Hypothalamus (tissue), 51 donors: ENCODE data around the gene PRR32.
"Not testable (repeated sequence)": the region's sequence is repeated elsewhere in the genome, so short reads cannot be mapped to it uniquely, and the experiment has no call there.

Experiments
- DNase-seq, 51 donors: peaks; one replicate each; lab custom pipeline; 2025; lab: John Stamatoyannopoulos, UW

PRR32 gene

GRCh38 chrX:126819429-126819828 is at the start of gene PRR32:
PRR32 (plus strand) TSS chrX:126819729; CDS start chrX:126819844, 115 bp downstream.
- no peak for DNase-seq

DNA sequence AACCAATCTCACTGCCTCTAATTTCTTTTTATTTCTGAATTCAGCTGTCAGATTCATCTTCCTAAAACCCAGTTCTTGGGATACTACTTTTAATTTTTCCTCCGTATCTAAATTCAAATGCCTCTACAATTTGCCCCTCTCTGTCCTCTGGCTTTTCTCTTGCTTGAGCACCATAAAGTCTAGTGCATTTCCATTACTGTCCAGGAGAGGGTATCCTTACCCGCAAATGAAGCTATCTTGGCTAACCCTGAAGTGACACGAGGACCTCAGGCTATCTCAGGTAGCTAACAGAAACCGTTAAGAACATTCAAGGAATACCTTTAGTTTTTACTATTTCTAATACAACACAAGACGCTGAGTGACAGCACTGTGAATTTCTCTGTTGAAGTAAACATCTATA is 49.4 kb upstream of the PRR32 start:
- DNase-seq: peak in 2 of 51 donors; percentile 0 to 1

- DNase-seq: no peak
Observed at GRCh38 chrX:126785539-126785938, 34.0 kb upstream of the PRR32 start.

GRCh38 chrX:126799059-126799458 is 20.5 kb upstream of the PRR32 start:
- no peak for DNase-seq

- not testable (repeated sequence) for DNase-seq
Observed at GRCh38 chrX:126806784-126807183, 12.7 kb upstream of the PRR32 start.

DNA sequence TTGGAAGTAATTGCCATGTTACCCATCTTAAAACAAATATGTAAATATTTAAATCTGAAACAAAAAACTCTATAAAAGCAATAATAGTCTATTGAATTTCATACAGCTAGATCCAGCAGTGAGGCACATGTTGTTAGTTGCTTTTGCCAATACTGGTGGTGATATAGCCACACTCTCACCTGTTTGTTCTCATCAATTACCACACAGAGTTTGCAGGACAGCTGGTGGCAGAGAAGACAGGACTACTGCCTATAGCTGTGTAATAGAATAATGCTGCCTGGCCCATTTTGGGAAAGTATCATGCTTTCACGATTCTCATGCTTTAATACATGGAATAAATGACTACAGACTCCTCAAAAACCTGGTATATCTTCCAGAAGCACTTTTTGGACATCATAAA is 3.7 kb upstream of the PRR32 start:
- no peak for DNase-seq

DNA sequence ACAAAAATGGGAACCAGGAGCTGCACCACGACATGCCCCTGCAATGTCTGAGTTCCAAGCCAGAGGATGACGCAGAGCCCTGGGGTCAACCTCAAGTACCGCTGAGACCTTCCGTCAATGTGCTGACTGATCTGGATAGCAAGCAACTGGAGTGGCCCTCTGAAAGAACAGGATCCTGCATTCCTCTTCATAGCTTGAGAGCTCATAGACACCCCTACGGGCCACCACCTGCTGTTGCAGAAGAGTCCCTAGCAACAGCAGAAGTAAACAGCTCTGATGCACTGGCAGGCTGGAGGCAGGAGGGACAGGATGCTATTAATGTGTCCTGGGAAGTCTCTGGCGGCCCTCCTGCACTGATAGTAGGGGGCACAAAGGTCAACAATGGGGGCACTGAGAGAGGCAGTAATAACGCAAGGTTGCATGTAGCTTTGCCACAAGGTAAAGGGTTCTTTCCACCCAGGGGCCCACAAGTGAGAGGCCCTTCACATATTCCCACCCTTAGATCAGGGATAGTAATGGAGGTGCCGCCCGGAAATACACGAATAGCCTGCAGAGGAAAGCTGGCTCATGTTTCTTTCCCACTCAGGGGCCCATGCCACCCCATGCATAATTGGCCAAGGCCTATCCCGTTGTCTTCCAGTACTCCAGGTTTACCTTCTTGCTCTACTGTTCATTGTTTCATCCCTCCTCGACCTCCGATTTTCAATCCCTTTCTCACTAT is 1.3 kb downstream of the PRR32 start:
- DNase-seq: no peak

DNA sequence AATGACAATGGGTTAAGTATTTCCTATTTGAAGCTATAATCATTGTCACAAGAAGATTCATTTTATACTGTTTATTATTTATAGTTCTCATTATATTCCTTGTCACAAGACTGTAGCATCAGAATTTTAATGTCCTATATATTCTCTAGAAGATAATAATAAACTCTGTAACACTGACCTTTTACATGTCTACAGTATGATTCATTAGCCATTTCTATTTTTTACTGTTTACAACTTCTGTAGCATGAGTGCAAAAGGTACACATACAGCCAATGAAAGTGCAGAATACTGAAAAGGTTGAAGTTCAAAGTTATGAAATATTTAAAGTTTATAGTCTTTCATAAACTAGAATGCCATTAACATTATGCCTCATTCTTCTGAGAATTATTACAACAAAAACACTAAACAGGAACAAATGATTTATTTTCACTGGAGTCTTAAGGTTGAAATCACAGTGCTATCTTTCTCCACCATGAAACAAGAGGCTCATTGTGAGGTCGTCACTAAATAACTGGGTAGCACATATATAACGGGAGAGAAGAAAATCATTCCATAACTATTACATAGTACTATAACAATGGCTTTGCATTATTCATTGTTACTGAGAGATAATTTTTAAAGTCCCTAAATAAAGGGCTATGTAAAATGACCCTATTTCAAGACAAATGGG is 4.9 kb downstream of the PRR32 start:
- no peak for DNase-seq

DNA sequence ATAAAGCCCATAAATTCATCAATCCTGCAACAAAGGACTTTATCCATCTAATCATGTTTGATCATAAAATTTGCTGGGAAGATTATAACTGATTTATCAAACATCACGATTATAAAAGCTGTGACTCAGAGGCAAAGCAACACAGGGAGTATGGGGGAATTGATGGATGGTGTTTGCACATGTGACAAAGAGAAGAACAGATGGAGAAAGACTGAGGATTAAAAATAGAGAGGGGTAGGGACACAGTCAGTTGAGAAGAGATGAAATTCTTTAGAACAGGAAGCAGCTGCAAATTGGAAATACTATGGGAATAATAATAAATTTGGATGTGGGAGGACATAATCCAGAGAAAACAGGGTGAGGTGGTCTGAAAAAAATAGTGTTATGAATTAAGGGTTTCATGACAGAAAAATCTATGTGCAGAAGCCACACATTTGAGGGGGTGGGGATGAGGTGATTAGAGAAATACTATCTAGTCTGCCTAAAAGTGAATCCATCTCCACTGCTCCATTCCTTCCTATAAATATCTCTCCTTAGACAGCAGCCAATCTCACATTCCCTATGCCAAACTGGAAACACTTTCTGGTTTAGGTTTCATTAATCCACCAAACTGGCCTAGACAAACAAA is 6.2 kb downstream of the PRR32 start:
- no peak for DNase-seq

DNA sequence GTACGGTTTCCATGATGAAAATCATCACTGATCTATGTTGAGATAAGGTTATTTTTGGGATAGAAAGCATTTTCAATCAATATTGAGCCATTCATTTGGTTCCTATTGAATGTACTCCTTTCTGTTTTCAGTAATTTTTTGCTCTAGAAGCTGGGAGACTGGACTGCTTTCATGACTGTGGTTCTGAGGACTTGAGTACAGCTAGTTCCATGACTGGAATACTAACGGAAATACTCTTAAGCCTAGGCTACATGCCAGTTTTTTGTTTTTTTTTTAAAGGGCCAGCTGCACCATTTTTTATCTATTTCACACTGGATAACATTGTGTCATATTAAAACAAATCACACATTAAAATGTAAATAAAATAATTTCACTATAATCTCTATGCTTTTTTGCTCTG is 16.7 kb downstream of the PRR32 start:
- peak in 2 of 51 donors; percentile 0 to 7 for DNase-seq

- no peak for DNase-seq
Observed at GRCh38 chrX:126847143-126847542, 27.6 kb downstream of the PRR32 start.

- no peak for DNase-seq
Observed at GRCh38 chrX:126855839-126856524, 36.5 kb downstream of the PRR32 start.
